Stimulated activated CD8-positive, alpha-beta memory T cell treated with anti-CD3 and anti-CD28 coated beads, Interleukin-15, amount 100 ng/mL, for 4 hours (primary cell): ENCODE measurements around the gene TET3.

Experiments used
- DNase-seq, 2 donors: peaks; one replicate each; pipeline ENCODE4 v3.0.0-alpha.2; 2020; ENCODE audit warnings: low read depth in 2 of 2

Gene TET3

DNA sequence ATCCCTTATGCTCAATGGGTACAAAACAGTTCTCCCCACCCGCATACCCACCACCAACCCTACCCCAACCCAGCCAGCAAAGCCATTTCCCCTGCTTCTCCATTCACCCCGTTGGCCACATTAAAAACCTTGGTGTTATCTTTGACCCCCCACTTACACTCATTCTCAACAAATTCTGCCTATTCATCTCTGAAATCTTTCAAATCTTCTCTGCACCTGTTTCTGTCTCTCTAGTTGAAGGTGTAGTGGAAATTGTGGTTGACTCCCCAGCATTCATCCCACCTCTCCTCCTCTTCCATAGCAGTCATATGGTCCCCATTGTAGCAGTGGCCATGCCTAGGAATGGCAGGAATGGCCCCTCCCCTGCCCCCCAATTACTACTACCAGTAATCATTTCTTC is 20.5 kb upstream of the TET3 start:
- no peak for DNase-seq

DNA sequence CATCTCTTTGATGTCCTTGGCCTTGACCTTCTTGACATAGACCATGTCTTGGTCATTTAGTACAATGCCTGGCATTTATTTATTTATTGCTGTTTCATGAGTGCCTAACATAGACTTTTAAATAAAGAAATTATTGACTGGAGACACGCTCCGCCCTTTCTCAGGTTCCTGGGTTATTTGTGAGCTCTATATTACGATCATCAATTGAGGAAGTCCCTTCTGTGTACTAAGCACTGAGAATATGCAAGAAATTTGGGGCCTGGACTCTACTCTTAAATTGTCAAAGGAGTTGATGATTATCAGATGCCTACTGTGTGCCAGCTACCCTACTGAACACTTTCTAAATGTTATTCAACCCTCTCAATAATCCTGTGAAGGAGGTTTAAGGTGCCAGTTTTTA is 19.7 kb upstream of the TET3 start:
- DNase-seq: no peak

DNA sequence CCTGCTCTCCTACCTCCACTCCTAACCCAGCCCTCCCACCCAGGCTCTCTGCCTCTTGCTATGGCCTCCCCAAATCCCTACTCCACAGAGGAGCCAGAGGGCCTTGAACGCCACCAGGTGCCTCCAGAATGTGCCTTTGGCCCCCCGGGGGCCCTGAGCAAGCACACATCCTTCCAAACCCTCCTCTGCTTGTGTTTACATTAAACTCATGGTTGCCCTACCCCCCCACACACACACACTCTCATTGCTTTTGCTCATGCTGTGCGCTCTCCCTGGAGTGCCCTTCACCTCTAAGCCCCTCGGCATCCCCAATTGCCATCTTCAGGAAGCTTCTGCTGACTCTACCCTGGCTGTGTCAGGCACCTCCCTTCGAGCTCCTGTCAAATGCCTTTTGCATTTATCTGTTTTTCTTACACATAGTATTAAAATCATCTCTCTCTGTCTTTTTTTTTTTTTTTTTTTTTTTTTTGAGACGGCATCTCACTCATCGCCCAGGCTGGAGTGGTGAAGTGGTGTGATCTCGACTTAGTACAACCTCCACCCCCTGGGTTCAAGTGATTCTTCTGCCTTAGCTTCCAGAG is 16.3 kb upstream of the TET3 start:
- DNase-seq: no peak

GRCh38 chr2:73969356-73969755 is 15.4 kb upstream of the TET3 start:
- no peak for DNase-seq

GRCh38 chr2:73970141-73970803 is 14.4 kb upstream of the TET3 start:
- no peak for DNase-seq

- no peak for DNase-seq
These were observed 13.7 kb upstream of the TET3 start for GRCh38 chr2:73970850-73971471.

DNA sequence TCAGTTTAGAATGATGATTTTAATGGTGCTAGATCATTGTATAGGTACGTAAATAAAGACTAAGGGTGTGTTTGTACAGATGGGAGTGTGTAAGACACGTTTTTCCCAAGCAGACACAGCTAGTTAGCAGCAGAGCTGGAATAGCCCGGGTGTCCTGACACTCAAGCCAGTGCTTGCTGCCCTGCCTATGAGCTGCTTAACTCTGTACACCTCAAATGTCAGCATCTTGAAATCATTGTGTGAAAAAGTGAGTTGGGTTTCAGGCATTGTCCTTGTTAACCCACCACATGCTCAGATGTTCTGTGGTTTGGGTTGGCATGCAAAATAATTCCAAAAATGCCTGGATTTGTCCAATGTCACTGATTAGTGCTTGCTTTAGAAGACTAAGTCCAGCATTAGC is 13.0 kb upstream of the TET3 start:
- no peak for DNase-seq

GRCh38 chr2:73972846-73973245 is 11.9 kb upstream of the TET3 start:
- no peak for DNase-seq

DNA sequence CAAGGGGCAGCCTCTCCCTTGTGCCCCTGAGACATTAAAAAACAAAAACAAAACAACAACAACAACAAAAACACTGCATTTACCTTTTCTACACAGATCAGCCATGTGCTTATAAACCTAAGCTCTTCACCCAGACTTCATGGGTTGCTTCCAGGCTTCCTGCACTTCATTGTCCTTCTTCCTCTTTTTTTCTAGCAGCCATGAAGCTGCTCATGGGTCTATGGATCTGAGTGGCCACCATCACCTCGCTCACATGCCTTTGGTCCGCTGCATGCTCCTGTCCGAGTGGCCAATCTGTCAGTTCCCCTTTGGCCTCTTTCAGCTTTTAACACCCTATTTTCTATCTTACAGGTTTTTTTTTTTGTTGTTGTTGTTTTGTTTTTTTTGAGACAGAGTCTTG is 9.0 kb upstream of the TET3 start:
- no peak for DNase-seq

DNA sequence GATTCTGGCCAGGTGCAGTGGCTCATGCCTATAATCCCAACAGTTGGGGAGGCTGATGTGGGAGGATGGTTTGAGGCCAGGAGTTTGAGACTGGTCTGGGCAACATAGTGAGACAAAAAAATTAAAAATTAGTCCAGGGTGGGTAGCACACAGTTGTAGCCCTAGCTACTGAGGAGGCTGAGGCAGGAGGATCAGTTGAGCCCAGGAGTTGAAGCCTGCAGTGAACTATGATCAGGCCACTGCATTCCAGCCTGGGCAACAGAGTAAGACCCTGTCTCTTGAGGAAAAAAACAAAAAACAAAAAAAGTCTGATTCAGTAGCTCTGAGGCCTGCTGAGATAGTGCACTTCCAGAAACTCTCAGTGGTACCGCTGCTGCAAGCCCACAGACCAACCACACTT is 7.9 kb upstream of the TET3 start:
- DNase-seq: no peak

GRCh38 chr2:73977466-73977865 is 7.2 kb upstream of the TET3 start:
- no peak for DNase-seq

DNA sequence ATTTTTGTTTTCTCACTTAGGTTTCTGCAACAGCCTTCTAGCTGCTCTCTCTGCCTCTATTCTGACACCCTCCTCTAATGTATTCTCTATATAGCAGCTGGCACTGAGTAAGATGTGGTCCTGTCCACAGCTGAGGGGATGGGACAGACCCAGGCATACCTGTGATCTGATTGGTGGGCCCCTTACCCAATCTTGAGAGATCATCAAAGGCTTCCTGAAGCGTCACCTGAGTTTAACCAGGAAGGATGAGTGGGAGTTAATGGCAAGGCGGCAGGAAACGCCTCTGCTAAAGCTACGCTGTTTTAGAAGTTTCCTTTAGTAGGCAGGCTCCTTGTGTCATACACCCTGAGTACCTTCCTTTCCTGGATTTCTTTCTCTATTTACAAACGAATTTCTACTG is 5.7 kb upstream of the TET3 start:
- DNase-seq: peak; percentile 34 to 78

GRCh38 chr2:73979686-73980085 is 5.0 kb upstream of the TET3 start:
- no peak for DNase-seq

DNA sequence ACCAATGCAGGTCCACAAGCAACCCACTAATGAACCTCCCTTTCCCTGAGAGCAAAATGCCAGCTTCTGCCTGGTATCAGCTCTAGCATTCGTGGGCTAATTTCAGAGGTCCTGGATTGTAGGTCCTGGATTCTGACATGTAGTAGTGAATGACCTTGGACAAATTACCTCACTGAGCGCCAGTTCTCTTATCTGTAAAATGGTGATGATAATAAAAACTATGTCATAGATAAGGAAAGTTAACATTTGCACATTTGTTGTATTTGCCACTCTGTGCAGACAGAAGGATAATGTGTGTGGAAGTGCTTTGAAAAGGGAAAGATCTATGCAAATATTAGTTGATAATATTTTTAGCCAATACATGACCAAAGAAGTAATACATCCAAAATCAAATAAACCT is 4.1 kb upstream of the TET3 start:
- no peak for DNase-seq

- DNase-seq: no peak
These were observed 3.4 kb upstream of the TET3 start for GRCh38 chr2:73981081-73982001.

GRCh38 chr2:73982140-73982617 is 2.5 kb upstream of the TET3 start:
- no peak for DNase-seq

DNA sequence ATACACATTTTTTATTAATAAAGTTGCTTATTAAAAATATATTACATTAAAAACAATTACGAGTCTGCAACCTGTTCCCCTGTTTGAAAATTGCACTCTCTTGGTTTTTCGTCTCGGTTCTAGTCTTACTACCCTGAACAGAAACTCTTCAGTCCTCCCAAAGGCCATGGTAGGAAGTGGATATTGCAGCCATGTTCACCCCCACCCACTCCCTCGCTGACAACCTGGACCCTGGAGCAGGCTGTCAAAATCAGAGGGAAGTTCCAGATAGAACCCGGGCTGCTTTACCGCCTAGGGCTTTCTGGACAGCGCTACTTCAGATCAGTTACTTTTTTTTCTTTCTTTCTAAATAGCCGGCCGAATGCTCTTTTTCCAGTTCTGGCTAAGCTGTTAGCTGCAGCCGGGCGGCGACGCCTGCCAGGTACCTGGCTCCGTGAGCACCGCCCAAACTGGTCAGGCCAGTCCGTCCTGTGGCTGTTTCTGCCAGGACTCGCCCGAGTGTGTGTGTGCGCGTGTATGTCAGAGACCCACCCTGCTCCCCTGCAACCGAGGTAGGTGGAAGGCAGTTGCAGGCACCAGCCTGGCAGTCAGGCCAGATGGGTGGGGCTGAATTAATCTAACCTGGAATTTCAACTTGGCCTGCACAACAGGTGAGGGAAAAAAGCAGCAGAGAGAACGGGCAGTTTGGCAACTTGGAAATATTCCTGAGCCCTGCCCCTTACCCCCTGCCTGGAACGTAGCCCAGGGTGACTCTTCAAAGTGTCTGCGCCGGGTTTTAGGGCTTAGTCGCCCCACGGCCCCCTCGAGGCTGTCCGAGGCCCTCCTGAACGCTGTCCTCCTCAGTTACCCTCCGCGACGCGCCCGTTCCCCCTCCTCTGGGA is 1.1 kb upstream of the TET3 start:
- no peak for DNase-seq

DNA sequence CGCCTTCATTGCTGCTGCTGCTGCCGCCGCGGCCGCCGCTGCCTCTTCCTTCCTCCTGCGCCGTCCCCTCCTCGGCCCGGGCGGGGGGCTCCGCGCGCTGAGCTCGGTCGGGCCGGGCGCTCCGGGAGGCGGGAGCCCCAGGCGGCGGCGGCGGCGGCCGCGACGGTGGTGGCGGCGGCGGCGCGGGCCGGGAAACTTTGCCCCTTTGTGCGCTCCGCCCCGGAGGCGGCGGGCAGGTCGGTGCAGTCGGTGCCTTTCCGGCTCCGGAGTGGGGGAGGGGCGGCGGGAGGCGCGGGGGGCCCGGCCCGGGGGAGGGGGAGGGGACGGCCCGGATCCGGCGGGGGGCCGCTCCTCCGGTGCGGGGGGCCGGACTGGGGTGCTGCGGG is 205 bp downstream of the TET3 start:
- peak in 1 of 2 donors; percentile 36 for DNase-seq

DNA sequence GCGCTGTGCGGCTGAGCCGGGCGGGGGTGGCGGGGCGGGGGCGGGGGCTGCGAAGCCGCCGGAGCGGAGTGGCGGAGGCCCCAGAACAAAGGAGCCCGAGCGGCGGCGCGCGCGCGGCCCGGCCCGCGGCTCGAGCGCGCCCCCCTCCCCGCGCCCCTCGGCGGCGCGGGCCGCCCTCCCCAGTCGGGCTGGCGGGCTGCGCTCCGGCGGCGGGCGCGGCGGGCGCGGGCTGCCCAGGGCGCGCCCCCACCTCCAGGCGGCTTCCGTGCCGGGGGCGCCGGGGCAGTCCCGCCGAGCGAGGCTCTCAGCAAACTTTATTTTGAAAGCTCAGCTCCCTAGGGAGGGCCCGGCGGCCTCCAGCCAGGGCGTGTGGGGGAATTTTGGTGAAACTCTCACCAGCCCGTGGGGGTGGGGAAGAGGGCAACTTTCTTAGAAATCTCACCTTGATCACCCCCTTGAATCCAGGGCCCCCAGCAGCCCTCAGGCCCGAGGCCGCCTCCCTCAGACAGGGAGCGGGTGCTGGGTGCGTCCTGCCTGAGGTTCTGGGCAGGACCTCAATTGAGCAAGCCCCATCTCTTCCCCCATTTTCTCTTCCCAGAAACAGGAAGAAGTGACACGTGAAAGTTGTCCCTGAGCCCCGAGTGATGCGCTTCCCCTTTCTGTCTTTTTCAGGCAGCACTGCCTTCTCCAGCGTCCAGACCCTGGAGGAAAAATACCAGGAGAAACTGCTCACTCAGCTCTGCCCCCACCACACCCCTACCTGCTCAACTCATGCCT is 786 bp downstream of the TET3 start:
- peak; percentile 58 to 70 for DNase-seq

DNA sequence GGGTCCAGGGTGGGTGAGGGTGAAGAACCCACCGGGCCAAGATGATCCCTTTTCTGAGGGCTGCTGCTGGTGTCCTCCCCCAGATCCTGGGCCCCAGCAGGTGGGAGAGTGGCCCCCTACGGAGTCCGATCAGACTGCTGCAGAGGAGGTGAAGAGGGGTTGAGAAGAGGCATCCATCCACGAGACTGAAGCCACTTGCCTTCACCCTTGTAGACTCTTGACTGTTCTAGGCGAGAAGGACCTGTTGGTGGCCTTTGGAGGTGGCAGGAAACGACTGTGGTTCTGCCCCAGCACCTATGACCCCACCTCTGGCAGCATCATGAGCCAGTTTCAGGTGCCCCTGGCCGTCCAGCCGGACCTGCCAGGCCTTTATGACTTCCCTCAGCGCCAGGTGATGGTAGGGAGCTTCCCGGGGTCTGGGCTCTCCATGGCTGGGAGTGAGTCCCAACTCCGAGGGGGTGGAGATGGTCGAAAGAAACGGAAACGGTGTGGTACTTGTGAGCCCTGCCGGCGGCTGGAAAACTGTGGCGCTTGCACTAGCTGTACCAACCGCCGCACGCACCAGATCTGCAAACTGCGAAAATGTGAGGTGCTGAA is 1.5 kb downstream of the TET3 start:
- DNase-seq: no peak
